ENCODE measurements around the gene CFTR.
"Not testable (repeated sequence)": the region's sequence is repeated elsewhere in the genome, so short reads cannot be mapped to it uniquely, and the experiment has no call there.

CFTR gene

DNA sequence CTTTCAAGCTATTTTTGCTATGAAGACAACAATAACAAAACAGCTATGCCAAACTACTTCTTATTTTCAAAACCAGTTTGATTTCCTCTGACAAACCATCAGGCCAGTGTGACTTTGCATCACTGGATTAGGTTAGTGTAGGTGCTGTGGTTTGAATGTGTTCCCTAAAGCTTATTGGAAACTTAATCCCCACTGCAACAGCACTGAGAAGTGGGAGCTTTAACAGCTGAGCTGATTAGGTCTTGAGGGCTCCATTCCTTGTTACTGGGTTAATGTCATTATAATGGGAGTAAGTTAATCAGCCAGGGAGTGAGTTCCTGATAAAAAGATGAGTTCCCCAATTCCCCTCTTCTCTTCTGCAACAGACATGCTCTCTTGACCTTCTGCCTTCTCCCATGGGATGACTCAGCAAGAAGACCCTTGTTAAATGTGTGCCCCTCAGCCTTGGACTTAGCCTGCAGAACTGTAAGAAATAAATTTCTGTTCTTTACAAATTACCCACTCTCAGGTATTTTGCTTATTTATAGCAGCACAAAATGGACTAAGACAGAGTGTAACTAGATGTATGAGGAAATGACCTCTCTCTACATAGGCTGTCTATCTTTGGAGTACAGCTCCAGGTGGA lies 206.6 kb downstream of the CFTR start:
- no peak for DNase-seq (ENCODE audit: low read depth, low spot score)

DNA sequence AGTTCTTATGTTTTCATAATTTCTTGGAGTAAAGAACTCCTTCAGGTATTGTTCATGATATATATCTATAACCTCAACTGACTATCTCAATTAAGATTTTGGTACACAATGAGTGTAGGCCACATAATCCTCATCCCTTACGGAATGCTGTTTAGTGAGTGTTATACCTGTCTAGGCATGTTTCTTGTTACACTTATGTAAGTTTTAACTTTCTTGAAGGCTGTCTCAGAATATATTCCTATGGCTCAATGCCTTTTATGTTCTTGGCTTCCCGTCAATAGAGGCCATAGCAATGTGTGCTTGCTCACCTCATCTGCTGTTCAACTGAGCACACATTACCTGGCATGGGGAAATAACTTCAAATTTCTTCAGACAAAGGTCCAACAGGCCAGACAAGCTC lies 208.3 kb downstream of the CFTR start:
- no peak for DNase-seq (ENCODE audit: low read depth, low spot score)

DNA sequence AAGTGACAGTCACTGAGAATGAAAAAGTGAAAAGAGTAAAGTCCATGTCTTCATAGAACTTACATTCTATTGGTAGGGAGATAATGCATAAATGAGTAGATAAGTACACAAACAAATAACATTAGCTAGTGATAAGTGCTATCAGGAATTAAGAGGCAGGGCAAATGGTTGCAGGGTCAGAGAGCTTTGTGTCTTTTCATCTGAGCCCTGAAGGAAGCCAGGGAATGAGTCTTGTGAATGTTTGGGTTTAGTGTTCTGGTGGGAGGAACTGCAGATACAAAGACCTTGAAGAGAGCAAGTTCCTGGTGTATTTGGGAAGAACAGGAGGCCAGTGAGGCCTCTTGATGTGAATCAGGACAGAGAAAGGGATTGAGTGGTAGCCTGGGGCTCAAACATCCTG lies 209.6 kb downstream of the CFTR start:
- no peak for DNase-seq (ENCODE audit: low read depth, low spot score)

DNA sequence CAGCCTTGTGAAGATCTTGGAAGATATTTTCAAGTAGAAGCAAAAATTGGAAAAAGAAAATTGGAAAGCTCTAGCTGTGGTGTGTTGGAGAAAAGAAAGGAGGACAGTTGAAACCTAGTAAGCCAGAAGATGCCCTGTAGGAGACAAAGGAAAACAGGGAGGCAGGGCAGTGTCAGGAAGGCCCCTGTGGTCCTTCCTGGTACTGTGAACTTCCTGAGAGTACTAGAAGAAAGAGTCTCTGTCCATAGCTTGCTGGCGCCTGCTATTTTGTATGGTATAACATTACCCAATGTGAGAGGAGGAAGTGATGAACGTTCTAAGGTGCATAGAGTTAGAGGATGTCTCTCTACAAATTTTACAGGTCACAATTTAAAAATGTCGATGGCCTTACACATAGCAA lies 210.3 kb downstream of the CFTR start:
- no peak for DNase-seq (ENCODE audit: low read depth, low spot score)

DNA sequence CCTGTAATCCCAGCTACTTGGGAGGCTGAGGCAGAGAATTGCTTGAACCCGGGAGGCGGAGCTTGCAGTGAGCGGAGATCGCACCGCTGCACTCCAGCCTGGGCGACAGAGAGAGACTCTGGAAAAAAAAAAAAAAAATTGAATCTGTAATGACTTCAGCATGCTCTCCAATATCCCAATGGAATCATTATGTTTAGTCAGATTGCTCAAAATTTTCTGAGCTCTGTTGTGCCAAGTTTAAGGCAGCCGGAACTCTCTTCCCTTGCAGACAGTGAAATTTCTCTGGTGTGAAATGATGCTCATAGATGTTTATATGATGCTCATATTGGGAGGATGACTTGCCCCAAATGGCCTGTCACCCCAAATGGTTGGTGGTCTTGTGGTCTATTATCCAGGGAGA lies 212.5 kb downstream of the CFTR start:
- no peak for DNase-seq (ENCODE audit: low read depth, low spot score)

DNA sequence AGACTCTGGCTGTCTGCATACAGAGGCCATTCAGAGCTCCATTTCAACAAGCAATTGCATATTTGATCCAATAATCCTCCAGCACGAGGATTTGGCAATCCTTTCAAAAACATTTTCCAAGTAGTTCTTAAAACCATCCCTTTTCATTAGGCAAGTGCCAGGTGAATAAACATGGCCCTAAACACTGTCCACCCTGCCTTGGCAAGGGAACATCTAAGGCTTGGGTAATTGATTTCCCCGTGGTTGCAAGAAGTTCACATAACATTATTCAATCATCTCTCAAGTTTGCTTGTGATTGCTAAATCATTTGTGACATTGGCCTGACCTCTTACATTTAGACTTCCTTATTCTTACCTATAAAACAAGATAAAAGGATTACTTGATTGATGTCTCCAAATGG lies 218.2 kb downstream of the CFTR start:
- no peak for DNase-seq (ENCODE audit: low read depth, low spot score)

DNA sequence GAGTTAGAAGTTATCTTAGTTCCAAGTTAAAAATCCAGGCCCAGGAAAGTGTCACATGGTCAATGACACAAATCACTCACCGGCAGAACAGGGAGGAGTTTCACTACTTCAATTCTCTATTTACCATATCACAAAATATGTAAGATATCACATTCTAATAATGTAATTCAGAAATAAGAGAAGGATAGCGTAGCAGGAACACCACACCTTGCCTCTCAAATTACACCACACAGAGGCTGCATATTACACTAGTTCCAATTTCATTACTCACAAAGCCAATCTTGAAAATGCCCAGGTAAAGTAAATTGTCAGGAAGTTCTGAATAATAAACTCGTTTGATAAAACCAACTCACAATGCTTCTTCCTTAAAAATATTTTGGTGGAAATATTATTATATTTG lies 224.2 kb downstream of the CFTR start:
- no peak for DNase-seq (ENCODE audit: low read depth, low spot score)

DNA sequence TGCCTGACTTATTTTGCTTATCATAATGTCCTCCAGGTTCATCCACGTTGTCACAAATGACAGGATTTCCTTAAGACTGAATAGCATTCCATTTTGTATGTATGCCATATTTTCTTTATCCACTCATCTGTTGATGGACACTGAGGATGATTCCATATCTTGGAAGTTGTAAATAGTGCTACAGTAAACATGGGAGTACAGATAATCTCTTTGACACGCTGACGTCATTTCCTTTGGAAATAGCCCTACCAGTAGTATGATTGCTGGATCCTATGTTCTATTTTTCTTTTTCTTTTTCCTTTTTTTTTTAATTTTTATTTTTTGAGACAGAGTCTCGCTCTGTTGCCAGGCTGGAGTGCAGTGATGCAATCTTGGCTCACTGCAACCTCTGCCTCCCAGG lies 225.8 kb downstream of the CFTR start:
- DNase-seq (ENCODE audit: low read depth, low spot score) = no peak

DNA sequence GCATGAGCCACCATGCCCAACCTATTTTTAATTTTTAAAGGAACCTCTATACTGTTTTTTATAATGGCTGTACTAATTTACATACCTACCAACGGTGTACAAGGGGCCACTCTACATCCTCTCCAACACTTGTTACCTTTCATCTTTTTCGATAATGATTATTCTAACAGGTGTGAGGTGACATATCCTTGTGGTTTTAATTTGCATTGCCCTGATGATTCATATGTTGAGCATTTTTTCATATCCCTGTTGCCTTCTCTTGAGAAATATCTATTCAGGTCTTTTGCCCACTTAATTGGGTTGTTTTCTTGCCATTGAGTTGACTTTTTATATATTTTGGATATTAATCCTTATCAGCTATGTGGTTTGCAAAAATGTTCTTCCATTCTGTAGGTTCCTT lies 226.4 kb downstream of the CFTR start:
- no peak for DNase-seq (ENCODE audit: low read depth, low spot score)

DNA sequence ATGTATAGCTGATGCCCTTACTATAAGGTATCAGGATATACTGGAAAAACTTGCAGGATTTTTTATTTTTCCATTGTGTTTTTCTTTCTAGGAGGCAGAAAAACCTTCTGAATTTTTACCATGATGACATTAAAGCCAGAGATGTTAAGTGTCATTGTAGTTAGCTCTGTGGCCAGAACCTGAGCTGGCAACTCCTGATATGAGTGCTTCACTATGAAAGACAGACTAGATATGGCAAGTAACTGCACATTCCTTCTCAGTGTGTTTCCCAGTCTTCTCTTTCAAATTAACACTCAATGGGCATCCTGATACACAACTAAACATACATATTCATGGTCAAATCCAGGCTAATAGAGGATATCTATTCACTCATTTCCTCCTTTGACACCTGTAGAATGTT lies 227.3 kb downstream of the CFTR start:
- DNase-seq (ENCODE audit: low read depth, low spot score) = no peak

DNA sequence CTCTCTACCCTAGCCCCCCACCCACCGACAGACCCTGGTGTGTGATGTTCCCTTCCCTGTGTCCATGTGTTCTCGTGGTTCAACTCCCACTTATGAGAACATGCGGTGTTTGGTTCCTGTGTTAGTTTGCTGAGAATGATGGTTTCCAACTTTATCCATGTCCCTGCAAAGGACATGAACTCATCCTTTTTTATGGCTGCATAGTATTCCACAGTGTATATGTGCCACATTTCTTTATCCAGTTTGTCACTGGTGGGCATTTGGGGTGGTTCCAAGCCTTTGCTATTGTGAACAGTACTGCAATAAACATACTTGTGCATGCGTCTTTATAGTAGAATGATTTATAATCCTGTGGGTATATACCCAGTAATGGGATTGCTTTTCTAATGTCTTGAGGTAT lies 228.3 kb downstream of the CFTR start:
- not testable (repeated sequence) for DNase-seq (ENCODE audit: low read depth, low spot score)

DNA sequence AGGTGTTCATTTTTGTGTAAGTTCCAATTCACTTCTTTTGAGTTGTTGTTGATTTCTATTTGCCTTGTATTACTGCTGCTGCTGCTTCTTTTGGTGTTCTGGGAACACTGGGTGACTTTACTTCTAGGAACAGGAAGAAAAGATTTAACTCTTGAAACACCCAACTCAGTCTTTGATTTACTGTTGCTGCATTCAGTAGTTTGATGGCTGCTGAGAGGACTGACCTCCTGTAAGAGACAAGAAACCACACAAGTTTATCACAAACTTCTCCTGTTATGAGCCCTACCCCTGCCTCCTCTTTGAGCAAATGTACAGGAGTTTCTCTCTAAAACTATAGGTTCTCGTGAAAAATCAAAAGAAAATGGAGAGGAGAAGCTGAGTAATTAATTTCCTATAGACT lies 231.7 kb downstream of the CFTR start:
- no peak for DNase-seq (ENCODE audit: low read depth, low spot score)

DNA sequence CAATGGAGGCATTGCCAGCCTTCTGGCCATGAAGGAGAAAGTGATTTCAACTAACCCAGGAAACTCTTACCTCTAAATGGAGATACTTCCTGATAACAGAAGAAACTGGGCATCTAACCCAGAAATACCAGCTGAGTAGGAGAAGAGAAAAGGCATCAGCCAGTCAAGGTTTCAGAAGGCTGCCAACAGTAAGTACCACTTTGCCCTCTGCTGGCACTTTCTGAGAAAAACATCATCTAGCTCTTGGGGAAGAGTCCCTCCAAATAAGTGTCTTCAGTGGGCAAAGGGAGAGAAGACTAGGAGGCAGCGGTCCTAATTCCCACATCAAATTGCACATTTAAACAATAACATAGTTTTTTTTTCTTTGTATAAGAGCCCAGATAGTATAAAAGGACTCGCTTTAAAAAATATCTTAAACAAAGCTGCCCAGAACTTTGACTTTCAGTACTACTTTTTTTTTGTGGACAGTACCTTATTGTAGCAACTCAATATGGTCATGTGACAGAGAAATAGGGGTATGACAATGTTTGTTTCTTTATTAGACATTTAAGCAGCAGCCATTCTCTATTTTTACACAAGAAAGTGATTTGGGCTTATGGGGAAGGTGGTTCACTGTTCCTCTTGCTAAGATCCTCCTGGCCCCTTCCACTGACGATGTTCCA lies 236.1 kb downstream of the CFTR start:
- DNase-seq (ENCODE audit: low read depth, low spot score) = no peak

DNA sequence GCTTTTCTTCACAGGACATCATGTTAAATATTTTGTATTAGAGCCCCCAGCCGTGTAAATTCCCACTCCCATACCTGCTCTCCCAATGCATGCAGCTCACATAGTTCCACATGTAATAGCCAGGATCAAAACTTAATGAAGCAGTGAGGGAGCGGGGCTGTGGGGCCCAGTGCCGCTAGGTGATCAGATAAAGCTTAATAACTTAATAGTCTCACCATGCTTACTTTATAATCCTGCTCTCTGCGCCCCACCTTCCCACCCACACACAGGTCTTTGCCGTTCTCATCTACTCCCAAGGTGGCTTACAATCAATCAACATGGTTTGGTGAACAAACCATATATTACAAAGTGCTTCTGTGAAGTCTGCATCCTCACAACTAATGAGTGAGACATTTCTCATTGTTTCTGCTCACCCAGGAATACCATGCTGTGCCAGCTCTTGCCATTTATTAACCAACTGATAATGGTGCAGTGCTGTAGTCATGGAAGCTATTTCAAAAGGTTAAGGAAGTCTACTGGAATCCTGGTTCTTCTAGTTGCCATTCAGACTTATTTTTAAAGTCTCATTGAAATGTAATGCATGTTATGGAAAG lies 237.0 kb downstream of the CFTR start:
- no peak for DNase-seq (ENCODE audit: low read depth, low spot score)

DNA sequence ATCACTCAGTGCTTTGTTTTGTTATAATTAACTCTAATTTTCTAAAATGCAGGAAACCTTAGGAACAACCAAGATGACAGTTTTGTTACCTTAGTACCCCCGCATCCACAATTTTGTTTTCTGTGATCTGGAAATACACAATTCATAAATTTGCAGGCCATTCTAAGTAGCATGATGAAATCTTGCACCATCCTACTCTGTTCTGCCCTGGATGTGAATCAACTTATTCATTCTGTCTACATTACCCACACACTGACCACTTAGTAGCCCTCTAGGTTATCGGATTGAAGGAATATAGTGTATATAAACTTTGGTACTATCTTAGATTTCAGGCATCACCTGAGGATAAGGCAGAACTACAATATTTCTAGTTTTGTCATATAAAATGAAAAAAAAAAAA lies 237.5 kb downstream of the CFTR start:
- no peak for DNase-seq (ENCODE audit: low read depth, low spot score)
